DND-41 (cell line): ENCODE data around the gene GNAO1.

Experiments
- ATAC-seq: fragments of 200-7000 bp; cut with Tn5 transposase; 3 replicates; pipeline ENCODE4 v1.9.1; 2021; ENCODE audit warnings: low read depth; ENCODE audit not compliant: insufficient read depth
- DNase-seq: peaks from one replicate; pipeline ENCODE4 v3.0.0-alpha.2; 2020
- H2AFZ ChIP-seq: 2 replicates; pipeline ENCODE4 v1.6.0; 2012; ENCODE audit warnings: low read depth, low read length
- H3K27ac ChIP-seq: 2 replicates; pipeline ENCODE4 v1.5.1; 2012; ENCODE audit warnings: low read length, inconsistent platforms
- H3K27me3 ChIP-seq: fragments of 200-600 bp; sonication (generic); 2 replicates; pipeline ENCODE4 v1.6.0; 2012; ENCODE audit warnings: low read length, mild to moderate bottlenecking, inconsistent platforms; ENCODE audit not compliant: insufficient read depth, poor library complexity
- H3K36me3 ChIP-seq: 2 replicates; pipeline ENCODE4 v1.5.1; 2012; ENCODE audit warnings: low read length, inconsistent platforms; ENCODE audit not compliant: insufficient read depth
- H3K4me1 ChIP-seq: 2 replicates; pipeline ENCODE4 v1.5.1; 2012; ENCODE audit warnings: mild to moderate bottlenecking, low read length; ENCODE audit not compliant: insufficient read depth
- H3K4me2 ChIP-seq: 2 replicates; pipeline ENCODE4 v1.6.0; 2012; ENCODE audit warnings: mild to moderate bottlenecking, moderate library complexity, low read length, inconsistent platforms; ENCODE audit not compliant: insufficient read depth
- H3K4me3 ChIP-seq, 2 experiments: fragments of 200-600 bp in 1 of 2; shearing (Covaris generic) in 1 of 2; 2 replicates each; pipeline ENCODE4 v1.5.1; 2012 to 2016; ENCODE audit warnings: inconsistent platforms in 2 of 2, low read length in 2 of 2, mild to moderate bottlenecking in 2 of 2, low read depth in 1 of 2, moderate library complexity in 1 of 2
- H3K79me2 ChIP-seq: 2 replicates; pipeline ENCODE4 v1.6.0; 2012; ENCODE audit warnings: low read length, inconsistent platforms; ENCODE audit not compliant: insufficient read depth
- H3K9ac ChIP-seq: 2 replicates; pipeline ENCODE4 v1.6.0; 2012; ENCODE audit warnings: low read depth, mild to moderate bottlenecking, inconsistent platforms, low read length, moderate library complexity
- H3K9me3 ChIP-seq: 2 replicates; pipeline ENCODE4 v1.5.1; 2012; ENCODE audit warnings: low read length, moderate library complexity, mild to moderate bottlenecking, inconsistent platforms; ENCODE audit not compliant: insufficient read depth, severe bottlenecking
- H4K20me1 ChIP-seq: 2 replicates; pipeline ENCODE4 v1.6.0; 2012; ENCODE audit warnings: low read length; ENCODE audit not compliant: insufficient read depth
- EZH2 ChIP-seq: IDR thresholded peaks from 3 replicates; pipeline ENCODE4 v1.6.1; 2012; ENCODE audit warnings: borderline replicate concordance, low read depth, mild to moderate bottlenecking, moderate library complexity, low read length, inconsistent platforms; ENCODE audit not compliant: severe bottlenecking
- TF ChIP-seq, protein P1 (sequence below): IDR thresholded peaks from 2 replicates; pipeline ENCODE4 v1.5.1; 2012; ENCODE audit warnings: borderline replicate concordance, low read length, moderate library complexity, mild to moderate bottlenecking; ENCODE audit not compliant: poor library complexity, severe bottlenecking; ENCODE audit errors: extremely low read depth

The GNAO1 gene

DNA sequence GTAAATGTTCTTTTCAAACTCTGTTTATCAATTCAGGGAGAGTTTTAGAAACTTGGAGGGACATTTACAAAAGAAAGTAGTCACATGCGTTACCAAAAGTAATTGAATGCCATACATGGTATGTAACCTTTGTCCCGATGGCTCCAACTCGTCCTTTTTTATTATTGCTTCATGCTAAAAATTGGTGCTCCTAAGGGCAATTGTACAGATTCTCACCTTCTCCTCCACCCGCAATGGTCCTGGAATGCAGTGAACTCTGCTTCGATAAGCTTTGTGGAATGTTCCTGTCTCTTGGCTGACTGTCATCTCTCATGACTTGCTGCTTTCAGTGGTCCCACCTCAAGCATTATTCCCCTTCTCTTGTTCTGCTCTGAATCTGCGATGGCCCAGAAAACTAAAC, 20.9 kb downstream of the GNAO1 start:
- Histone ChIP-seq H3K9me3 (no peaks in the 10 kb centered on the region), H3K27ac (no peak overlapping the region), H3K27me3 (no peaks in the 10 kb centered on the region), H4K20me1 (peaks cover 31% of the 10 kb centered on the region; the same call in 1 of the 2 replicates), H3K4me3 (no peak overlapping the region), H2AFZ (no peak overlapping the region), H3K79me2 (peaks cover 35% of the 10 kb centered on the region), H3K4me1 (no peaks in the 10 kb centered on the region), H3K4me2 (no peak overlapping the region), H3K9ac (no peak overlapping the region), H3K36me3 (no peaks in the 10 kb centered on the region)
- no peak for ATAC-seq
- DNase-seq: no peak
- TF ChIP-seq, protein P1, sequence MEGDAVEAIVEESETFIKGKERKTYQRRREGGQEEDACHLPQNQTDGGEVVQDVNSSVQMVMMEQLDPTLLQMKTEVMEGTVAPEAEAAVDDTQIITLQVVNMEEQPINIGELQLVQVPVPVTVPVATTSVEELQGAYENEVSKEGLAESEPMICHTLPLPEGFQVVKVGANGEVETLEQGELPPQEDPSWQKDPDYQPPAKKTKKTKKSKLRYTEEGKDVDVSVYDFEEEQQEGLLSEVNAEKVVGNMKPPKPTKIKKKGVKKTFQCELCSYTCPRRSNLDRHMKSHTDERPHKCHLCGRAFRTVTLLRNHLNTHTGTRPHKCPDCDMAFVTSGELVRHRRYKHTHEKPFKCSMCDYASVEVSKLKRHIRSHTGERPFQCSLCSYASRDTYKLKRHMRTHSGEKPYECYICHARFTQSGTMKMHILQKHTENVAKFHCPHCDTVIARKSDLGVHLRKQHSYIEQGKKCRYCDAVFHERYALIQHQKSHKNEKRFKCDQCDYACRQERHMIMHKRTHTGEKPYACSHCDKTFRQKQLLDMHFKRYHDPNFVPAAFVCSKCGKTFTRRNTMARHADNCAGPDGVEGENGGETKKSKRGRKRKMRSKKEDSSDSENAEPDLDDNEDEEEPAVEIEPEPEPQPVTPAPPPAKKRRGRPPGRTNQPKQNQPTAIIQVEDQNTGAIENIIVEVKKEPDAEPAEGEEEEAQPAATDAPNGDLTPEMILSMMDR: no peak
- TF ChIP-seq EZH2: no peak

DNA sequence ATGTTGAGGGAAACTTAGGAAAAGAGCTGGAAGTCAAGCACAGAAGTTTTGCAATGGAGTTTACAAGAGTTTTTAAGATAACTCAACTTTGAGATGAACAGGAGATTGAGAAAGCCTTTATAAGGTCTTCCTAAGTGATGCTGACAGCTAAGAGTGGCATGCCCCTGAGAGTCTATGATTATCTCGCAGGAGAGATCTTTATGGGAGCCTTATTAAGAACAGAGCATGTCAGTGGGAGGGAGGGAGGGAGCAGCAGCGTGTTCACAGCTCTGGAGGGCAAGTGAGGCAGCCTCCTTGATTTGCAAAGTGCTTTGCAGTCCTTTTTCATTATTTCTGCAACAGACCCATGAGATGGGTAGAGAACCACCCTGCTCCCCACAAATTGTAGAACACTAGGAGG, 30.7 kb downstream of the GNAO1 start:
- Histone ChIP-seq H3K27me3 (no peaks in the 10 kb centered on the region), H3K4me3 (no peak overlapping the region), H2AFZ (no peak overlapping the region), H3K9me3 (no peaks in the 10 kb centered on the region), H3K9ac (no peak overlapping the region), H3K79me2 (peaks cover 5% of the 10 kb centered on the region), H3K36me3 (peaks cover 8% of the 10 kb centered on the region; the same call in 1 of the 2 replicates), H4K20me1 (peaks cover 26% of the 10 kb centered on the region), H3K4me1 (peaks cover 32% of the 10 kb centered on the region), H3K4me2 (no peak overlapping the region), H3K27ac (no peak overlapping the region)
- TF ChIP-seq, protein P1: no peak
- no peak for TF ChIP-seq EZH2
- DNase-seq (no peak), ATAC-seq (no peak)

DNA sequence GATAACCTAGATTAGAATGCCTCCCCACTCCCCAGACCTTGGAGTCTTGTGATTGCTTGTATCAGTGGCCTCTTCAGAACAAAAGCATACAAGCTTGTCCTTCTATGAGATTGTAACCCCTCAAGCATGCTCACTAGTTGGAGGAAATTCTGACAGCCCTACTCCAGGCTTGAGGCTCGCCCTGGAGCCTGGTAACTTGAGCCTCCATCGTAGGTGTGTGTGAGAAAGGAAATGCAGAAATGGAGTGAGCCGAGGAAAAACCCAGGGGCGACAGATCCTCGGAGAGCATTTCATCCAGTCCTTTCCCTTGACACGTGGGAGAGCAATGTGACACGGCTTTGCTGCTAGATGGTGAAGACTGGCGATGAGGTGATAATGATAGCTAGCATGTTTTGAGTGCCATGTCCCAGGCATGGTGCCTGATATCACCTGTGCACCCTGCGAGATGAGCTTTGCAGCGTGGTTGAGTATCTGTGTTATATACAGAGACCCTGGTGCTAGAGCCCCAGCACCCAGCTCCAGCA, 31.2 kb downstream of the GNAO1 start:
- Histone ChIP-seq H3K4me1 (peaks cover 38% of the 10 kb centered on the region), H3K79me2 (peaks cover 8% of the 10 kb centered on the region), H3K4me3 (no peak overlapping the region), H3K36me3 (peaks cover 8% of the 10 kb centered on the region; the same call in 1 of the 2 replicates), H3K27me3 (no peaks in the 10 kb centered on the region), H3K9ac (no peak overlapping the region), H3K9me3 (no peaks in the 10 kb centered on the region), H2AFZ (no peak overlapping the region), H4K20me1 (peaks cover 31% of the 10 kb centered on the region), H3K4me2 (no peak overlapping the region), H3K27ac (no peak overlapping the region)
- ATAC-seq: no peak
- TF ChIP-seq, protein P1: no peak
- no peak for TF ChIP-seq EZH2
- no peak for DNase-seq
